Amniotic stem cell (primary cell): ENCODE results near the gene RPS6KA2.

Experiments
- DNase-seq: peaks from one replicate; lab custom pipeline; 2025; lab: John Stamatoyannopoulos, UW

The RPS6KA2 gene

DNA sequence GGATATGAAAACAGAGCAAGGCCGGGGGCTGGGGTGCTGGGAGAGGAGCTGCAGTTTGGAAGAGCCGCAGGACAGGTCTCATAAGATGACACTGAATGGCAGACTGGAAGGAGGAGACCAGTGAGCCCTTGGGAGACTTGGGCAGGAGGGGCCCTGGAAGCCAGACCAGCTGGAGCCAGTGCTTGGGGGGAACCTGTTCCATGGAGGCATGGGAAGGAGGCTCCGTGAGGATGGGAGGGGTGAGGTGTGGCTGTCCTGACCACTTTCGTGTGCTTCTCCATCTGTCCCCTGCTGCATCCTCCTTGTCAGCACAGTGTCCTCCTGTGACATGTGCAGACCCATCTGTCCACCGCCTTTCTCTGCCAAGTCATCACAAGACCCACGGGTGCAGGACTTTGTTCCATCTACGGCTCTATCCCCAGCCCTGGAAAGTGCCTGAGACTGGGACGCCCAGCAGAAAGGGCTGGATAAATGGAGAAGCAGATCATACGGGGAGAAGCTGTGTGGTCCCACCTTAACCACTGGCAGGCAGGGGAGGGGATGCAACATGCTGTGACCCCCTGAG is 159.5 kb downstream of the RPS6KA2 start:
- DNase-seq: no peak

DNA sequence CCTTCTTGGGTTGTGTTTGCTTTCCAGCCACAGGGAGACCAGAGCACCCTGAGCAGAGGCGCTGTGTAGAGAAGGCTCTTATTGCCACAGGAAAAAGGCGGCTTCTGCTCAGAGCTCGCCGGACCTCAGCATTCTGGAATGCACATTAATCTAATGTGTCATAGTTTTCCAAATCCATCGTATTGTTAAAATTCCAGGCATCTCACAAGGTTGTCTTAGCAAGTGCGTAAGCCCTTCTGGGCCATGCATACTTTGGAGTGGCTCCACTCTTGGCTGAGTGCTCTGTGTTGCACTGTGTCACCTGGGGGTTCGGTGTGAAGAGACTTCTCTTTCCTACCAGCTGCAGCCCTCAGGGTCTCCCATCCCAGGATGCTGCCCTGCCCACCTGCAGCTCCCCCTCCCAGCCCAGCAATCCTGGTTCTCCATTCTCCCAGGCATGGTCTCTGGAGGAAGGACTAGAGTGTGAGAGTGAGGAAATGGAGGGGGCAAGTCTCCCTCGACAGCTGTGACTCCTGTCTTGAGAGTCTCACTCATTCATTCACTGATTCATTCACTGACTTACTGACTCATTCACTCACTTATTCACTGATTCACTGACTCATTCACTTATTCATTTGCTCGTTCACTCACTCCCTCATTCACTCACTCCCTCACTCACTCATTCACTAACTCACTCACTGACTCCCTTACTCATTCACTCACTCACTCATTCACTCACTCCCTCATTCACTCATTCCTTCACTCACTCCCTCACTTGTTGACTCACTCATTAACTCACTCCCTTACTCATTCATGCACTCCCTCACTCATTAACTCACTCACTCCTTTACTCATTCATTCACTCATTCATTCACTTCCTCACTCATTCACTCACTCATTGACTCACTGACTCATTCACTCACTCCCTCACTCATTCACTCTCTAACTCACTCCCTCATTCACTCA is 160.6 kb downstream of the RPS6KA2 start:
- peak; percentile 80 for DNase-seq

DNA sequence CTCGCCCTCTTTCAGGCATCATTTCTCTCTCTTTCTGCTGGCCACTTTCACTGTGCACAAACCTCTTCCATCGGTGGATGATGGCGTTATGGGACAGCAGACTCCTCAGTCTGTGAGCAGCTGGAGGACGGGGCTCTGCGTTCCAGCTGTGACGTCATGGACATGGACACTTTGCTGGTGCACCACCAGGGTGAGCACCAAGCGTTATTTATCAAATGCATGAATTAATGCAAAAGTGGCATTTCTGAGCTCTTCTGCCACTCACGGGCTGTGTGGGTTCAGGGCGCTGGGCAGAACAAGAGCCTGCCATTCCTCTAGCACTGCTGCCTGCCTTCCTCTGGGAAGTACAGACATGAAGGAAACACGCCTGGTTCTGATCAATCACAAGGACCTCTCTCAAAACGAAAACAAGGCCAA is 161.4 kb downstream of the RPS6KA2 start:
- peak; percentile 18 for DNase-seq

DNA sequence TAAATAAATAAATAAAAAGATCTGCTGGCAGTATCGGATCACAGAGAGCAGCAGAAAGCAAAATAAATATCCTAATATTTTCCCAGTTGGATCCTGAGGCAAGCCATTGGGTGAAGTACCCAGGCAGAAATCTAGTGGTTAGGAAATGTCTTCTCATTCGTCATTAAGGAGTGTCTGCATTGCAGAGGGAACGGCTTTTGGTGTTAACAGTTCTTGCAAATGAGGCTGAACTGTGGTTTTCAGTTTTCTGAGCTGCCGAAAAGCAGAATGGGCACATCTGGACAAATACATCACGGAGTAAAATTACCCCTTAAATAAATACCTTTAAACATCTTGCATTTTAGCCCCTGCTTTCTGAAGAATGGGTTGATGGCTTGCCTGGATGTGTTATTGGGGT is 162.1 kb downstream of the RPS6KA2 start:
- DNase-seq: no peak

DNA sequence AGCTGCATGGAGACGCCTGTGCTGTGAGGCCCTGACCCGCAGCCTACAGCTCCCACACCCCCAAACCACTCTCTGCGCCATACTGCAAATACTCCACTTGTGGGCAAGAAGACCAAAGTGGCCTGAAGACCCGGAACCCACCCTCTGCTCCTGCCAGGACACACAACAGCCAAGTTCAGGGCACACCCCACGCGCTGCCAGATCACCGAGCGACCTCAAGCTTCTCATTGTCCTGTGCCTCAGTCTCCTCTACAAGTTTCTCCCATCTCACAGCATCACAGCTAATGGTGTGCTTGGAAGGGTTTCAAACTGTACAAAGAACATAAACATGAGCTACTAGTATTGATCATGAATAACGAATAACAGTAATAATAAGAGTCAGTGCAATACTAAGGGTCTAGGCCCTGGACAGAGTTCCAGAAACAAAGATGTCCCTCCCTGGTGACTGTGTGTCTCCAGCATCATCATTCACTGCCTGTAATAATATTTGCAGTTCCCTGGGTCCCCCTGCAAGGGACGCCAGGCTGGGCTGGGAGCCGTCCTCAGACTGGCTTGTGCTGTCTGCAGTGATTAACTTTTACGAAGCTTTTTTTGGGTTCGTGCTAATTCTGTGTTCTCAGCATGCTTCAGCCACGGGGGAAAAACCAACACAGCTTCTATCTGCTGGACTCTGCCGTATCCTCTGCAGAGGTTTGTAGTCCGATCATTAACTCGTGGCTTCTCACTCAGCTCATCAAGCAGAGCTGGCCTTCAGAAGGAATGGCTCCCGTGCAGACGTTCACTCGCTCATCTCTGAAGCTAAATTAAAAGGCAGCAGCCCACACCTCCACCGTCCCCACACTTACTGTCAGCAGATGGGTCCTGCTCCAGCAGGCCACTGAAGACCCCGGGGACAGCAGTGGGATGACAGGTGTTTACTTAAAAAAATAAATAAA is 162.7 kb downstream of the RPS6KA2 start:
- DNase-seq: no peak

DNA sequence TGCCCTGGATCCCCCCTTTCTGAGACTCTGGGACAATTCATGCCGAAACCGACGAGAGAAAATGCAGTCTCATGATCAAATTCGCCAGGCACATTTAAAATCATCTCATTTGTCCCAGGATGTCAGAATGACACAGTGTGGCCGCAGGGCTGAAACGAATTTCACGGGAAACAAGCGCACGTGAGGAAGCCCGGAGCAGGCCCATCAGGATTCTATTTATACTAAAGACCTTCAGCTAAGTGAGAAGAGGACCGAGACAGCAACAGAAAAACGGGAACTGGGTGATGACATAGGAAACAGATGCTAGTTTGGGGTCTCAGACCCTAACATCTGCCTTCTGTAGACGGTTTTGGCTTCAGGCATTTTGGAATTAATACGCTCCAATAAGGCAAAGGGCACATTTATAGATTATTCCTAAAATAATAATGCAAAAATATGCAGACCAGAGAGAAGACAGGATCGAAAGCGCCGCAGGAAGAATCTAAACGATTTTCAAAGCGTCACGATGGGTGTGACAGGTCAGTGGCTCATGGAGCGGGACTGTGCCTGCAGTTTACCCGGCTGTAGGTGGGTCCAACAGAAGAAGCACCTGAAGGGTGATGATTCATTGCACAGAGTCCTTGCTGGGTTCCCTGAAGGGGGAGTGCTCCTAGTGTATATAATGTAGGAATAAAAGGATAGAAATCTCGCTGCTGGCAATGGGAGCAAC is 163.5 kb downstream of the RPS6KA2 start:
- no peak for DNase-seq

DNA sequence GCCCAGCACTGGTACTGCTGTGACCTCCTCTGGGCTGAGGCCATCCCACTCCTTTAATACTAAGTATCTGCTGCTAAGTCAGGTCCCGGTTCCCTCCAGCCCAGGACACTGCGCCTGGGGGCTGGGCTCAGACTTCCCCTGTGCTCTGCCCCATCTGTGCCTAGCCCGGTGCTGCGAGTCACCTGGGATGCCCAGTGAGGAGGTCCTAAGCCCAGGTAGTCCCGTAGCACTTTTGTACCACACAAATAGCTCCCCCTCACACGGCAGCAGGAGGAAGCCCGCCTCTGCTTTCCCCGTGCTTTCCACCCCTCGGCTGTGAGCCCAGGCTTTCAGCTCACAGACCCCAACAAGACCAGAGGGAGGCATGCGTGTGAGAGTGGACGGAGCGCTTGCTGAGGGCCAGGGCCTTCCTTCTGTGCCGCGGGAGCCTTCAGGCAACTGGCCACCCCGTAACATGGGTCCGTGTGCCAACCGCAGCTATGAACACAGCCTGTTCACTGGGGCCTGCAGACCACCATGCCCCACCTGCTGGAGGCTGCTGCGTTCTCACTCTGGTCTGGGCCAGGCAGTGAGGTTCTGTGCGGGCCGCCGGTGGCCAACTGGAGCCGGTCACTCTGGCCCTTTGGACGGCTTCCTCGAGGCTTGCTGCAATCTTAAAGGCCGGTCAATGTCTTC is 164.5 kb downstream of the RPS6KA2 start:
- DNase-seq: no peak

DNA sequence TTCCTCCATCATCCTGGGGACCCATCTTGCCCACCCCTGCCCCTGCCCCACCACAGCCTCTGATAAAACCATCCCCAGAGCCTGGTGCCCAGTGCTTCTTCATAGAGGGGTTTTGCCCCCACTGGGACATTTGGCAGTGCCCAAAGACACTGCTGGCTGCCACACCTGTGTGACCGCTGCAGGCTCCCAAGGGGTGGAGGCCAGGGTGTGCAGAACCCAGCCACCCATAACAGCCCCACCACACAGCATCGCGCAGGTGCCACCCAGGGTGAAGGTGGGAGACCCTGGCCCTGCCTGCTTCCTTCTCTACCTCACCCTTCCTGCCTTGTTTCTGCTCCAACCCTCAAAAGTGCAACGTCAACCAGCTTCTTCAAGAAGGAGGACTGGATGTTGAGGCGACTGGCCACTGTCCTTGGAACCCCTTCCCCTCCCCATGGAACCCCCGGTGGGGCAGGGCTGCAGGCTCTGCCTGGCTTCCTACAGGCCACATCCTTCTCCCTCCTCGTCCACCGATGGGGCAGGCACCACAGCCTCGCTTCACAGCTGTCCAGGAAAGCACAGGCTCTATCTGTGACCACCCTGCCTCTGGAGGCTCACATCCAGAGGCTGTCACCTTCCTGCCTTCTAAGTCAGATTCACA is 165.1 kb downstream of the RPS6KA2 start:
- no peak for DNase-seq

DNA sequence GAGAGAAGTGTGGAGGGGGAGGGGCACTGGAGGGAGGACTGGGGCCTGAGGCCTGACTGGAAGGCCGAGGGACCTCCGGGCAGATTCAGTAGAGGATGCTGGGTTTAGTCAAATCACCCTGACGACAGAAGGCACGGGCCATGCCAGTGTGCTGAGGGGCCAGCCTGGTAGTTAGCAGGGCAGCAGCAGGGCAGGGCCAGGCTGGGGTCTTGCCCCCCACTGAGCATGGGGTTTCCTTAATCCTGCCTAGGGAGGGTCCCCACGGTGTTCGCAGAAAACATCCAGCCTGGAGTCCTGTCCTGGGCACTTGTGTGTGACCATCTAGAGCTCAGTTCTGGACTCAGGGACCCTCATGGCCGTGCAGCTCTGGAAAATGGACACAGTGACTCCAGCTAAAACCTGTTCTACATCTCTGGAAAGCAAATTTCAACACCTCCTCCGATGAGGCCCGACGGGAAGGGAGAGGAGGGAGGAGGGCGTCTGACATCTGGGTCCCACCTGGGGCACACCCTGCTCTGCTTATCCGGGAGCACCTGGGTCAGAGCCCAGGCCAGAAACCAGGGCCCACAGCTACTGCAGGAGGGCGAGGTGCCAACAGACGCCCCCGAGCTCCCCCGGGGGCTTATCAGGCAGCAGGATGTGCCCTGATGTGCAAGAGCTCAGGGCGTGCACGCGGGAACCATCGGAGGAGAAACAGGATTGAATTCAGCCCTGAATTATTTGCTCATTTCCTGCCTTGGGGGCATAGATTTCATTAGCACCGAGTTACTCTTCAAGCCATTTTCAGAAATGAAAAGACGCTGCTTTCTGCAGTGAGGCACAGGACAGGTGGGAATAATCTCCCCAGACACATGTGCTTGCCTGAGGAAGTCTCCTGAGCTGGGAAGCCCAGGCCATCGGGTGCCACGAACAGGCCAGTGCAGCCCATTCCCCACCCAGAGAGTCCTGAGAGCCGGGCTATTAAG is 166.3 kb downstream of the RPS6KA2 start:
- DNase-seq: no peak

DNA sequence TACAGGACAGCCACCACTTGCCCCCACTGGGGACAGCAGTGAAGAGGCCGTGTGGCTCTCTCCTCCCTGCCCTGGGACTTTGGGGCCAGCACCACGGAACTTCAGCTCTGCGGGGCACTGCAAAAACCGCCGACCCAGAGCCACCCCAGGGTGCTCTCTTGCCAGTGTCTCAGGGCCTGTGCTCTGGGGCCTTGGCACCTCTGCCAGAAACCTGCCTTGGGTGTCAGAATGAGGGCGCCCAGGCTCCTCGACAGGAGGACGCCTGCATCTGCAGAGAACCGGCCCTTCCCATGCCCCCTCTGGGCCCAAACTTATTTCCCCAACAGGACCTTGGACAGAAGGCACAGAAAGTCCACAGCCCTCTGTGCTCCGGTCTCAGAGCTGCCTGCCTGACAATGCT is 167.1 kb downstream of the RPS6KA2 start:
- no peak for DNase-seq

DNA sequence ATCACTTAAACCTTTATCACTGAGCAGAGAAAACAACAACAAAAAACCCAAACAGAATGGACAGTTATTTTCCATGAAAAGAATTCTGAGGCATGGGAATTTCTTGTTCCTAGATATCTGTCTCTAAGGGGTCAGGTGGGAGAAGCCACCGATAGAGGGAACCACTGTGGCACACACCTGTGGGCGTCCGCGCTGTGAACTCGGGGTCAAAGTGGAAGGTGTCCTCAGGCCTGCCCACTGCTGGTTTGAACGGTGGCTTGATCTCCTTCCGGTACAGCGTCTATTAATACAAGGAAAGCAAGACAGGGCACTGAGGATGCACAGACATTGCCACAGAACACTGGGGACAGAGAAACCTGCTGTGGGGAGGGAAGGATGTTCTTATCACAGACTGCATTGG is 167.8 kb downstream of the RPS6KA2 start:
- DNase-seq: no peak

DNA sequence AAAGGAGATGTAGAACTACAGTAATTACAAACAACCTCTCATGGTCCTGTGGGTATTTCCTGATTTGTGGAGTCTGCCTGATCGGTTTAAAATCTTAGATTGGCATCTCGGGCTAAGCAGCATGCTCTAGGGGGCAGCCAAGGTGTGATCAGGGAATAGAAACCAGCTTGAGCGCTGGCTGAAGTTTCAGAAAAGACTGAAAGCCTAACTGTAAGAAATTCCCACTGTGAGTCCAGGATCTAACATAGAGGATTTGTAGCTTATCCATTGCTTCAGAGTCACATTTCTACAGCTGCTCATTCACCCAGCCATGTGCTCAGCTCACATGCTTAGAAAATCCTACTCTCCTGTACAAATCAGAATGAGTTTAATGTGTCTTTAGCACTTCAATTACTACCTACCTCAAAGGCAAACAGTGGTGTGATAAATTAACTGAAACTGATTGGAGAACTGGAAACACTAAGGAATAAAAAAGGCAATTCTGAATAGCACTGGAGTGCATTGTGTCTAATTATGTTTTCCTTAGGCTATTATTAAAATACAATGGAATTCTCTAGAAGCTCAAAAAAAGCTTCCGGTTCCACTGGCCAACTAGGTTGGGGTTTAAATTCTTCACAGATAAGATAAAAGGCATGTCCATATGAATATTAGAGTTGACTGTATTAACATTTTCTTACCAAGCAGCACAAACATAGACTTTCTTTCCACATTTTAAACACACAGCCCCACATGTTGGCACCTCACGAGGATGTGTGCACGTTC is 170.5 kb downstream of the RPS6KA2 start:
- DNase-seq: no peak

DNA sequence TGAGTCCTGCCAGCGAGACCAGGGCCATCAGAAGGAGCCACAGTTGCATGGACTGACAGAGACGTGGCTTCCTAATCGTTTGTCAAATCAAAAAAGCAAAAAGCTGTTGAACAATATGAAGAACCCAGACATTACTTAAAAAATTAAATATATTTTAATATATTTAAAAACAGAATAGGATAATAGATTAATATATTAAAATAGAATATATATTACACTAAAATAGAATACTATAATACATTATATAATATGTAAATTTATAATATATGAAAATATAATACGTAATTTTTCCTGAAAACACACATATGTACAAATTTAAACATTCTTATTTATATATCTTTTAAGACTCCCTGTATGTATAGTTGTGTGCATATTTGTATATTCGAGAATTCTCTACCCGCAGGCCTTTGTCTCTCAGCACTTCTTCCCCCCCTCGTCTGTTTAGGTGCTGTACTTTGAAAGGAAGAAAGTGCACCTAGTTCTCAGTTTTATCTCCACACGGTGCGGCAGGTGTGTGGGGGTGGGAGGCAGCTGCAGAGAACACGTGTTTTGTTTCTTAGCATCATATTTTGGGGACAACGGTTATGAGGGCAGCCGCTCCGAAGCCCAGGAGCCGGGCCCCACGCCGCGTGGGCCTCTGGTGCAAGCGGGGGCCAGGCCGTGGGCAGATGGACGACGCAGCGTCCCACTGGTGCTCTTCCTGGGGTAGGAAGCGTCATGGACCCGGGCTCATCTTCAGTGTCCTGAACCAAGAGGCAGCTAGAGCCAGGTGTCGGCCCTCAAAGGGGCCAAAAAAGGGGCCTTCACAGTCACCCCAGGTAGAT is 172.1 kb downstream of the RPS6KA2 start:
- DNase-seq: no peak

DNA sequence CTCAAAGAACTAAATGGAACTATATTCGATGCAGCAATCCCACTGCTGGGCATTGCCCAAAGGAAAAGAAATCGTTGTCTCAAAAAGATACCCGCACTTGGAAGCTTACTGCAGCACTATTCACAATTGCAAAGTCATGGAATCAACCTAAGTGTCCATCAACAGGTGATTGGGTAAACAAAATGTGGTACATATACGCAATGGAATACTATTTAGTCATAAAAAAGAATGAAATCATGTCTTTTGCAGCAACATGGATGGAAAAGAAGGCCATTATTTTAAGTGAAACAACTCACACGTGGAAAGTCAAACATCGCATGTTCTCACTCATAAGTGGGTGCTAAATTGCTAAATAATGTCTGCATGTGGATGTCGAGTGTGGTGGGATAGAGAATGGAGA is 173.4 kb downstream of the RPS6KA2 start:
- DNase-seq: no peak

DNA sequence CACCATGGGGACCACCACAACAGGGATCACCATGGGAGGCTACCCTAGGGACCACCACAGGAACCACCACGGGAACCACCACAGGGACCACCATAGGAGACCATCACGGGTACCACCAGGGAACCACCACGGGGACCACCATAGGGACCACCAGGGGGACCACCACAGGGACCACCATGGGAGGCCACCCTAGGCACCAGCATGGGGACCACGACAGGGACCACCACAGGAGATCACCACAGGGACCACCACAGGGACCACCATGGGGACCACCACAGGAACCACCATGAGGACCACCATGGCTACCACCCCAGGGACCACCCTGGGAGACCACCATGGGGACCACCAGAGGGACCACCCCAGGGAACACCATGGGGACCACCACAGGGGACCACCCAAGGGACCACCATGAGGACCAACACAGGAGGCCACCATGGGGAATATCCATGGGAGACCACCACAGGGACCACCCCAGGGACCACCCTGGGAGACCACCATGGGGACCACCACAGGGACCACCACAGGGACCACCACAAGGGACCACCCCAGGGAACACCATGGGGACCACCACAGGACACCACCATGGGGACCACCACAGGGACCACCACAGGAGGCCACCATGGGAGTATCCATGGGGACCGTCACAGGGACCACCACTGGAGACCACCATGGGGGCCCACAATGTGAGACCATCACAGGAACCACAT is 176.7 kb downstream of the RPS6KA2 start:
- DNase-seq: no peak

DNA sequence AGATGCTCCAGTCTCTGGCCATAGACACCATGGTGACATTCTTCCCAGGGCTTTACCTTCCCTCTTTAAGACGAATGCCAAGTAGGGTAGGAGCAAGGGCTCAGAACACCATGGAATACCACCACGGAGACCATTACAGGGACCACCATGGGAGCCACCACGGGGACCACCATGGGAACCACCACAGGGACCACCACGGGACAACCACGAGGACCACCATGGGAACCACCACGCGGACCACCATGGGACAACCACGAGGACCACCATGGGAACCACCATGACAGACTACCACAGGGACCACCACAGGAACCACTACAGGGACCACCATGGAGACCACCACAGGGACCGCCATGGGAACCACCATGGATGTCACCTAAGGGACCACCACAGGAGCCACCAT is 177.4 kb downstream of the RPS6KA2 start:
- DNase-seq: no peak

DNA sequence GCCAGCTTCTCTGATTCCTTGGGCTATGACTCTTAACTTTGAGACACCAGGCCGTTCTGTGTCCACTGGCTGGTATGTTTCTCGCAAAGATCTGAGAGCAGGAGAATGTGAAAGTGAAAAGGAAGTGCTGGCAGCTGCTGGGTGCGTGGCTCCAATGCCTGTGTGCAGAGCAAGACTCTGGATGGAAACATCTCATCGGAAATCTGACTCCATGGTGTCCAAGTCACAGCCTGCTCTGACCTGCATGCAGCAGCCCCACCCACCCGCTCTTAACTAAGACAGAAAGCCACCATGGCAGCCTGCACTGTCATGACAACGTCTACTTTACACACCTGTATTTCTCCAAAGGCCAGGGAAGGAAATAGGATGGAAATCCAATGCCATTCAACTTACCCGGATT is 178.0 kb downstream of the RPS6KA2 start:
- DNase-seq: no peak
